ENCODE data around the gene GRIN3B. TPM values are rescaled to one million over a fixed set of nuclear protein-coding genes. Genes with fewer than 3 reads are reported as not detected.

Gene GRIN3B
- total and polyA plus RNA-seq, 2 donors (not counting 1 experiment from before 2014, with no cell fraction given): 0.10 to 0.42 TPM

DNA sequence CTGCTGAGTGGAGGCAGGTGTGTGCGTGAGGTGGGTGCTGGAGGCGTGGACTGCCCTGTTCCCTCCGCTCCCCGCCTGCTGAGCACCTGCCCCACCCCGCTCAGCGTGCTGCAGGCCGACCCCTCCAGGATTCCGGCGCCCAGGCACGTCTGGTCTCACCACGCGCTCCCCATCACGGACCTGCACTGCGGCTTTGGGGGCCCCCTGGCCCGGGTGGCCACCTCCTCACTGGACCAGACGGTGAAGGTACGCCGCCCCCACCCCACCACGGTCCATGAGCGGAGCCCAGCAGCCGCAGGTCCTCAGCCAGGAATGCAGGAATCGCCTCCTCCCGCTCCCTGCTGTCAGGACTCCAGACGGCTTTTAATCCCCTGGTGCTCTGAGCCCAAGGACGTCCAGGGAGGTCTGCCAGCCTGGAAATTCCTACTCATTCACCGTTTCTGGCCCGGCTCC, 10.1 kb upstream of the GRIN3B start:
- POLR2A ChIA-PET: no interaction called here
- H3K4me3 ChIP-seq (ENCODE audit: control extremely low read depth in 1 of 5, extremely low read depth in 1 of 5, insufficient read depth in 1 of 5, low read depth in 2 of 5, low read length in 4 of 5): no peak overlapping the region
- H3K79me2 ChIP-seq (ENCODE audit: control insufficient read depth, insufficient read depth, low read length): peaks cover 15% of the 10 kb centered on the region
- ATAC-seq (ENCODE audit: low read depth): no peak
- DNase-seq: no peak
- H3K27ac ChIP-seq (ENCODE audit: low read length in 2 of 2): no peak overlapping the region
- peaks cover 5% of the 10 kb centered on the region for H4K20me1 ChIP-seq (ENCODE audit: control insufficient read depth, insufficient read depth, low read length, poor library complexity, severe bottlenecking)
- Mint-ChIP-seq H3K9me3 (ENCODE audit: insufficient read depth) (no peaks in the 10 kb centered on the region), H3K27me3 (no peaks in the 10 kb centered on the region), H3K4me1 (peaks cover 6% of the 10 kb centered on the region), H3K27ac (no peak overlapping the region), H3K4me3 (no peak overlapping the region)
- H3K9me3 ChIP-seq (ENCODE audit: control extremely low read depth in 1 of 3, control insufficient read depth in 2 of 3, insufficient read depth in 1 of 3, low read length in 2 of 3): no peaks in the 10 kb centered on the region
- no peak overlapping the region for H2AFZ ChIP-seq (ENCODE audit: insufficient read depth, low read depth, low read length, poor library complexity, severe bottlenecking)
- CTCF ChIA-PET: interaction anchor here (0.8 kb wide), 1 partner anchor 8 kb away, joined by 3 read pairs; no protein-coding TSS in a partner anchor
- no peaks in the 10 kb centered on the region for H3K27me3 ChIP-seq (replicated peaks in 1 of 4; ENCODE audit: control extremely low read depth in 1 of 4, control insufficient read depth in 3 of 4, insufficient read depth in 4 of 4, low read length in 3 of 4)
- no peak overlapping the region for H3K9ac ChIP-seq (ENCODE audit: low read length)
- TF ChIP-seq, protein P1, sequence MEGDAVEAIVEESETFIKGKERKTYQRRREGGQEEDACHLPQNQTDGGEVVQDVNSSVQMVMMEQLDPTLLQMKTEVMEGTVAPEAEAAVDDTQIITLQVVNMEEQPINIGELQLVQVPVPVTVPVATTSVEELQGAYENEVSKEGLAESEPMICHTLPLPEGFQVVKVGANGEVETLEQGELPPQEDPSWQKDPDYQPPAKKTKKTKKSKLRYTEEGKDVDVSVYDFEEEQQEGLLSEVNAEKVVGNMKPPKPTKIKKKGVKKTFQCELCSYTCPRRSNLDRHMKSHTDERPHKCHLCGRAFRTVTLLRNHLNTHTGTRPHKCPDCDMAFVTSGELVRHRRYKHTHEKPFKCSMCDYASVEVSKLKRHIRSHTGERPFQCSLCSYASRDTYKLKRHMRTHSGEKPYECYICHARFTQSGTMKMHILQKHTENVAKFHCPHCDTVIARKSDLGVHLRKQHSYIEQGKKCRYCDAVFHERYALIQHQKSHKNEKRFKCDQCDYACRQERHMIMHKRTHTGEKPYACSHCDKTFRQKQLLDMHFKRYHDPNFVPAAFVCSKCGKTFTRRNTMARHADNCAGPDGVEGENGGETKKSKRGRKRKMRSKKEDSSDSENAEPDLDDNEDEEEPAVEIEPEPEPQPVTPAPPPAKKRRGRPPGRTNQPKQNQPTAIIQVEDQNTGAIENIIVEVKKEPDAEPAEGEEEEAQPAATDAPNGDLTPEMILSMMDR (IDR thresholded peaks at IDR 0.05): no peak
- no peak for TF ChIP-seq EZH2 (IDR thresholded peaks at IDR 0.05; ENCODE audit: borderline replicate concordance, insufficient read depth, low read depth, low read length, poor library complexity, severe bottlenecking)
- peaks cover 0 to 3% of the 10 kb centered on the region in 2 donors for H3K4me1 ChIP-seq (ENCODE audit: control insufficient read depth in 2 of 2, insufficient read depth in 2 of 2, low read length in 2 of 2)
- intact Hi-C loops (cut with micrococcal nuclease): no loop called here
- 94% methylated on average over 26 of the region's 27 CpGs for WGBS (ENCODE audit: insufficient coverage)
- H3K36me3 ChIP-seq (replicated peaks in 1 of 2; ENCODE audit: control extremely low read depth in 1 of 2, control insufficient read depth in 1 of 2, extremely low read depth in 1 of 2, insufficient read depth in 2 of 2, low read length in 1 of 2): peaks cover 0 to 30% of the 10 kb centered on the region in 2 experiments
- H3K4me2 ChIP-seq (replicated peaks; ENCODE audit: low read depth, low read length, poor library complexity, severe bottlenecking): no peak overlapping the region

DNA sequence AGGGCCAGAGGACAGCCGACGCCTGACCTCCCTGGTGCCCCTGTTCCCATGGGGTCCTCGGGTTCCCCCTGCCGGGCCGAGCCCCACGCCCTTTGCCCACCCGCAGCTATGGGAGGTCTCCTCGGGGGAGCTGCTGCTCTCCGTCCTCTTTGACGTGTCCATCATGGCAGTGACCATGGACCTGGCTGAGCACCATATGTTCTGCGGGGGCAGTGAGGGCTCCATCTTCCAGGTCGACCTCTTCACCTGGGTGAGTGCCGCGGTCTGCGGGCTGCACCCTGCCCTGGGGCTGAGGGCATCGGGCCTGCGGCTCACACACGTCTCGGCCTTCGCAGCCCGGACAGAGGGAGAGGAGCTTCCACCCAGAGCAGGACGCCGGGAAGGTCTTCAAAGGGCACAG, 9.5 kb upstream of the GRIN3B start:
- Mint-ChIP-seq H3K27ac (no peak overlapping the region), H3K9me3 (ENCODE audit: insufficient read depth) (no peaks in the 10 kb centered on the region), H3K27me3 (no peaks in the 10 kb centered on the region), H3K4me1 (peaks cover 3% of the 10 kb centered on the region), H3K4me3 (no peak overlapping the region)
- Histone ChIP-seq H3K9me3 (ENCODE audit: control extremely low read depth in 1 of 3, control insufficient read depth in 2 of 3, insufficient read depth in 1 of 3, low read length in 2 of 3) (no peaks in the 10 kb centered on the region), H2AFZ (ENCODE audit: insufficient read depth, low read depth, low read length, poor library complexity, severe bottlenecking) (no peak overlapping the region), H3K4me3 (ENCODE audit: control extremely low read depth in 1 of 5, extremely low read depth in 1 of 5, insufficient read depth in 1 of 5, low read depth in 2 of 5, low read length in 4 of 5) (no peak overlapping the region), H3K27ac (ENCODE audit: low read length in 2 of 2) (no peak overlapping the region), H3K36me3 (replicated peaks in 1 of 2; ENCODE audit: control extremely low read depth in 1 of 2, control insufficient read depth in 1 of 2, extremely low read depth in 1 of 2, insufficient read depth in 2 of 2, low read length in 1 of 2) (peaks cover 0 to 30% of the 10 kb centered on the region in 2 experiments), H3K27me3 (replicated peaks in 1 of 4; ENCODE audit: control extremely low read depth in 1 of 4, control insufficient read depth in 3 of 4, insufficient read depth in 4 of 4, low read length in 3 of 4) (peaks cover 0 to 2% (median under 1%) of the 10 kb centered on the region in 4 experiments), H3K9ac (ENCODE audit: low read length) (no peak overlapping the region), H3K4me1 (ENCODE audit: control insufficient read depth in 2 of 2, insufficient read depth in 2 of 2, low read length in 2 of 2) (peaks cover 0 to under 1% of the 10 kb centered on the region in 2 donors), H4K20me1 (ENCODE audit: control insufficient read depth, insufficient read depth, low read length, poor library complexity, severe bottlenecking) (peaks cover 9% of the 10 kb centered on the region), H3K4me2 (replicated peaks; ENCODE audit: low read depth, low read length, poor library complexity, severe bottlenecking) (no peak overlapping the region), H3K79me2 (ENCODE audit: control insufficient read depth, insufficient read depth, low read length) (peaks cover 15% of the 10 kb centered on the region)
- WGBS (ENCODE audit: insufficient coverage): 98% methylated on average over 23 of the region's 23 CpGs
- TF ChIP-seq, protein P1 (IDR thresholded peaks at IDR 0.05): no peak
- no peak for TF ChIP-seq EZH2 (IDR thresholded peaks at IDR 0.05; ENCODE audit: borderline replicate concordance, insufficient read depth, low read depth, low read length, poor library complexity, severe bottlenecking)
- intact Hi-C loops (cut with micrococcal nuclease): no loop called here
- ChIA-PET CTCF (interaction anchor here (0.8 kb wide), 1 partner anchor 9 kb away, joined by 3 read pairs; no protein-coding TSS in a partner anchor), POLR2A (no interaction called here)
- DNase-seq: no peak
- no peak for ATAC-seq (ENCODE audit: low read depth)

Data from B cell (primary cell).